Activated CD8-positive, alpha-beta T cell treated with anti-CD3 and anti-CD28 coated beads for 36 hours (primary cell): Measurements from ENCODE around the gene MRPS23. TPM values are rescaled to one million over a fixed set of nuclear protein-coding genes. Genes with fewer than 3 reads are reported as not detected.
"Not testable (repeated sequence)": the region's sequence is repeated elsewhere in the genome, so short reads cannot be mapped to it uniquely, and the experiment has no call there.

ENCODE experiments used
- ATAC-seq: fragments of 200-7000 bp; cut with Tn5 transposase; one replicate; pipeline ENCODE4 v1.10.0; 2021; ENCODE audit warnings: mild to moderate bottlenecking, moderate library complexity
- CTCF ChIA-PET: fragments of 350-600 bp; sonication (Branson Sonifier 250); formaldehyde crosslinking; loops from one replicate; lab custom pipeline; 2021; ENCODE audit warnings: antibody characterized with exemption; lab: Charles Lee
- POLR2A ChIA-PET: fragments of 350-600 bp; sonication (Branson Sonifier 250); formaldehyde crosslinking; loops from one replicate; lab custom pipeline; 2021; ENCODE audit warnings: antibody characterized with exemption; lab: Charles Lee
- DNase-seq: peaks from one replicate; pipeline ENCODE4 v3.0.0-alpha.2; 2020
- H3K27ac Mint-ChIP-seq: one replicate; pipeline ENCODE4 v1.8.0; 2021; ENCODE audit warnings: mild to moderate bottlenecking, mixed read lengths
- H3K27me3 Mint-ChIP-seq: one replicate; pipeline ENCODE4 v1.8.0; 2021; ENCODE audit warnings: mixed read lengths
- H3K36me3 Mint-ChIP-seq: one replicate; pipeline ENCODE4 v1.8.0; 2021; ENCODE audit warnings: low read depth, mixed read lengths
- H3K4me1 Mint-ChIP-seq: one replicate; pipeline ENCODE4 v1.8.0; 2021; ENCODE audit warnings: low read depth, mixed read lengths
- H3K4me3 Mint-ChIP-seq: one replicate; pipeline ENCODE4 v1.8.0; 2021; ENCODE audit warnings: mild to moderate bottlenecking, moderate library complexity, mixed read lengths
- H3K9me3 Mint-ChIP-seq: one replicate; pipeline ENCODE4 v1.8.0; 2021; ENCODE audit warnings: mixed read lengths
- intact Hi-C: fragments of 100-400 bp; cut with micrococcal nuclease; formaldehyde crosslinking; loops from one replicate; pipeline ENCODE4 v1.10.0; 2022
- total RNA-seq, 2 experiments: library from RNA; stranded (reverse); gene quantifications; one replicate each; pipeline ENCODE4 v1.2.3, GENCODE V29; 2021
- TF ChIP-seq, protein P1 (sequence below): fragments of 200-600 bp; IDR thresholded peaks from one replicate; pipeline ENCODE4 v1.8.0; 2022; ENCODE audit warnings: antibody characterized with exemption, mild to moderate bottlenecking

The MRPS23 gene
- total RNA-seq, 2 experiments from 2014 or later = 69.5 to 70.0 TPM

- intact Hi-C loops = no loop called here
- TF ChIP-seq, protein P1, sequence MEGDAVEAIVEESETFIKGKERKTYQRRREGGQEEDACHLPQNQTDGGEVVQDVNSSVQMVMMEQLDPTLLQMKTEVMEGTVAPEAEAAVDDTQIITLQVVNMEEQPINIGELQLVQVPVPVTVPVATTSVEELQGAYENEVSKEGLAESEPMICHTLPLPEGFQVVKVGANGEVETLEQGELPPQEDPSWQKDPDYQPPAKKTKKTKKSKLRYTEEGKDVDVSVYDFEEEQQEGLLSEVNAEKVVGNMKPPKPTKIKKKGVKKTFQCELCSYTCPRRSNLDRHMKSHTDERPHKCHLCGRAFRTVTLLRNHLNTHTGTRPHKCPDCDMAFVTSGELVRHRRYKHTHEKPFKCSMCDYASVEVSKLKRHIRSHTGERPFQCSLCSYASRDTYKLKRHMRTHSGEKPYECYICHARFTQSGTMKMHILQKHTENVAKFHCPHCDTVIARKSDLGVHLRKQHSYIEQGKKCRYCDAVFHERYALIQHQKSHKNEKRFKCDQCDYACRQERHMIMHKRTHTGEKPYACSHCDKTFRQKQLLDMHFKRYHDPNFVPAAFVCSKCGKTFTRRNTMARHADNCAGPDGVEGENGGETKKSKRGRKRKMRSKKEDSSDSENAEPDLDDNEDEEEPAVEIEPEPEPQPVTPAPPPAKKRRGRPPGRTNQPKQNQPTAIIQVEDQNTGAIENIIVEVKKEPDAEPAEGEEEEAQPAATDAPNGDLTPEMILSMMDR = no peak
- no peaks in the 10 kb centered on the region for H3K27me3 Mint-ChIP-seq
These were observed 3.1 kb upstream of the MRPS23 start for GRCh38 chr17:57852955-57853328.

GRCh38 chr17:57852092-57852954 is 2.5 kb upstream of the MRPS23 start:
- POLR2A ChIA-PET = interaction anchor here (1.1 to 2.9 kb wide), 4 partner anchors 8 to 440 kb away, joined by 3 to 18 read pairs (median 8); partner anchors contain the start of gene SRSF1
- TF ChIP-seq, protein P1 = no peak
- CTCF ChIA-PET = interaction anchor here (0.7 to 11.5 kb wide), 4 partner anchors 19 to 155 kb away, joined by 3 to 177 read pairs (median 26); no protein-coding TSS in a partner anchor
- Mint-ChIP-seq H3K36me3 (peaks cover 14% of the 10 kb centered on the region), H3K4me3 (peak overlapping the region; percentile 56), H3K27me3 (no peaks in the 10 kb centered on the region), H3K27ac (no peak overlapping the region), H3K4me1 (peaks cover 25% of the 10 kb centered on the region), H3K9me3 (no peaks in the 10 kb centered on the region)
- intact Hi-C loops = no loop called here
- ATAC-seq (no peak), DNase-seq (no peak)

More at GRCh38 chr17:57852955-57853328, 3.1 kb upstream of the MRPS23 start:
- H3K4me3 Mint-ChIP-seq = no peak overlapping the region
- peaks cover 25% of the 10 kb centered on the region for H3K4me1 Mint-ChIP-seq
- ChIA-PET CTCF (interaction anchor here (0.7 to 11.5 kb wide), 4 partner anchors 10 to 319 kb away, joined by 3 to 177 read pairs (median 6); no protein-coding TSS in a partner anchor), POLR2A (interaction anchor here (0.6 to 1.2 kb wide), 3 partner anchors 15 to 440 kb away, joined by 3 to 6 read pairs (median 4); no protein-coding TSS in a partner anchor)
- H3K27ac Mint-ChIP-seq = no peak overlapping the region
- DNase-seq (no peak), ATAC-seq (no peak)
- H3K9me3 Mint-ChIP-seq = no peaks in the 10 kb centered on the region
- peaks cover 14% of the 10 kb centered on the region for H3K36me3 Mint-ChIP-seq

GRCh38 chr17:57849163-57849873 is 526 bp downstream of the MRPS23 start:
- Mint-ChIP-seq H3K4me1 (peaks cover 32% of the 10 kb centered on the region), H3K27ac (peak overlapping the region; percentile 95), H3K4me3 (peak overlapping the region; percentile 91), H3K36me3 (peaks cover 24% of the 10 kb centered on the region), H3K9me3 (no peaks in the 10 kb centered on the region), H3K27me3 (no peaks in the 10 kb centered on the region)
- DNase-seq (peak; percentile 24), ATAC-seq (no peak)
- ChIA-PET CTCF (interaction anchor here (0.8 to 6.0 kb wide), 5 partner anchors 10 to 151 kb away, joined by 3 to 49 read pairs (median 14); no protein-coding TSS in a partner anchor), POLR2A (interaction anchor here (1.0 to 2.9 kb wide), 11 partner anchors 9 to 235 kb away, joined by 3 to 18 read pairs (median 5); partner anchors contain the start of gene SRSF1)
- intact Hi-C loops = no loop called here
- TF ChIP-seq, protein P1 = no peak

- intact Hi-C loops, POLR2A ChIA-PET, H3K27ac Mint-ChIP-seq, DNase-seq, H3K4me3 Mint-ChIP-seq, H3K9me3 Mint-ChIP-seq, H3K27me3 Mint-ChIP-seq, ATAC-seq: not testable (repeated sequence)
- H3K36me3 Mint-ChIP-seq = peaks cover 32% of the 10 kb centered on the region
- CTCF ChIA-PET = interaction anchor here (6.0 kb wide), 1 partner anchor 13 kb away, joined by 49 read pairs; no protein-coding TSS in a partner anchor
- peaks cover 38% of the 10 kb centered on the region for H3K4me1 Mint-ChIP-seq
These were observed 3.5 kb downstream of the MRPS23 start for GRCh38 chr17:57846056-57846945.
